Measurements from ENCODE around the gene PTPN6.
A peak's percentile ranks its signal among the peaks of the same experiment; 100 is the strongest.
"Not testable (repeated sequence)": the region's sequence is repeated elsewhere in the genome, so short reads cannot be mapped to it uniquely, and the experiment has no call there.

PTPN6 gene

DNA sequence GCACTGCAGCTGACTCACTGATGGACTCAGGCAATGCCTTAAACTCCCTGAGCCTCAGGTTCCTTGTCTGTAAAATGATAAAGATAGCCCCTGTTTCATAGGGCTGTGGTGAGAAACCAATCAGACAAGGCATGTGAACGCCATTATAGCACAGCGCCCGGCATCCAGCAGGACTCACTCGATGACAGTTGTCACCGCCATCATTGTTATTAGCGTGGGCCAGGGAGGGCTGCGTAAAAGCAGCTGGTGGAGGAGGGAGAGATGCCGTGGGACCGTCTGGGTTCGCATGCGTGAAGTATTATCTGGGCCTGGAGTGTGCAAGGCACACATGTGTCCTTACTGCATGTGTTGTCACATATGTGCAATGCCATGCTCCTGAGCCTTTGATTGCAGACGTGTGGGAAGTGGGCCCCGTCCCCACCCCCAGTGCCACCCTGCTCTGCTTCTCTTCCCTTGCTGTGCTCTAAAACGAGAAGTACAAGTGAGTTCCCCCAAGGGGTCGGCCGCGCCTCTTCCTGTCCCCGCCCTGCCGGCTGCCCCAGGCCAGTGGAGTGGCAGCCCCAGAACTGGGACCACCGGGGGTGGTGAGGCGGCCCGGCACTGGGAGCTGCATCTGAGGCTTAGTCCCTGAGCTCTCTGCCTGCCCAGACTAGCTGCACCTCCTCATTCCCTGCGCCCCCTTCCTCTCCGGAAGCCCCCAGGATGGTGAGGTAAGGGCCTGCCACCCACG, at the start of gene PTPN6:
Gene PTPN6, plus strand, starts transcription at position 546 of the 730 bp plus-strand sequence. Its CDS starts 157 bp downstream, at position 703.
- H3K79me2 ChIP-seq (ENCODE audit: control insufficient read depth, insufficient read depth, low read length, unreplicated experiment): peaks cover under 1% of the 10 kb centered on the region

GRCh38 chr12:6902448-6902847, 48.7 kb upstream of the PTPN6 start:
- no peak overlapping the region for H3K27ac ChIP-seq (ENCODE audit: low read depth, low read length)
- H2AFZ ChIP-seq (ENCODE audit: low read length, unreplicated experiment): no peak overlapping the region
- peaks cover 6% of the 10 kb centered on the region; the same call in 1 of the 2 replicates for H3K36me3 ChIP-seq (ENCODE audit: insufficient read depth, low read length)
- no peaks in the 10 kb centered on the region for H3K27me3 ChIP-seq (ENCODE audit: insufficient read depth, low read length)
- H3K79me2 ChIP-seq (ENCODE audit: control insufficient read depth, insufficient read depth, low read length, unreplicated experiment): no peaks in the 10 kb centered on the region
- H3K4me3 ChIP-seq (ENCODE audit: low read depth, low read length): no peak overlapping the region
- peaks cover 12% of the 10 kb centered on the region for H3K4me1 ChIP-seq (ENCODE audit: control insufficient read depth, insufficient read depth, low read length, unreplicated experiment)

More for the DNA sequence above, at the start of gene PTPN6:
- Histone ChIP-seq H3K27me3 (ENCODE audit: insufficient read depth, low read length) (no peaks in the 10 kb centered on the region), H3K4me1 (ENCODE audit: control insufficient read depth, insufficient read depth, low read length, unreplicated experiment) (peaks cover under 1% of the 10 kb centered on the region), H2AFZ (ENCODE audit: low read length, unreplicated experiment) (no peak within 1 kb of the TSS), H3K36me3 (ENCODE audit: insufficient read depth, low read length) (no peaks in the 10 kb centered on the region), H3K27ac (ENCODE audit: low read depth, low read length) (no peak within 1 kb of the TSS), H3K4me3 (ENCODE audit: low read depth, low read length) (no peak within 1 kb of the TSS)

GRCh38 chr12:6903722-6904121, 47.4 kb upstream of the PTPN6 start:
- H3K79me2 ChIP-seq (ENCODE audit: control insufficient read depth, insufficient read depth, low read length, unreplicated experiment): no peaks in the 10 kb centered on the region
- H3K4me3 ChIP-seq (ENCODE audit: low read depth, low read length): no peak overlapping the region
- peaks cover 12% of the 10 kb centered on the region for H3K4me1 ChIP-seq (ENCODE audit: control insufficient read depth, insufficient read depth, low read length, unreplicated experiment)
- peaks cover 6% of the 10 kb centered on the region; the same call in 1 of the 2 replicates for H3K36me3 ChIP-seq (ENCODE audit: insufficient read depth, low read length)
- no peaks in the 10 kb centered on the region for H3K27me3 ChIP-seq (ENCODE audit: insufficient read depth, low read length)
- H2AFZ ChIP-seq (ENCODE audit: low read length, unreplicated experiment): peak overlapping the region; percentile 88
- H3K27ac ChIP-seq (ENCODE audit: low read depth, low read length): no peak overlapping the region

- Histone ChIP-seq H3K79me2 (ENCODE audit: control insufficient read depth, insufficient read depth, low read length, unreplicated experiment) (no peaks in the 10 kb centered on the region), H3K36me3 (ENCODE audit: insufficient read depth, low read length) (peaks cover 6% of the 10 kb centered on the region; the same call in 1 of the 2 replicates), H3K27me3 (ENCODE audit: insufficient read depth, low read length) (no peaks in the 10 kb centered on the region), H3K4me3 (ENCODE audit: low read depth, low read length) (peak within 1 kb of the TSS; percentile 81), H2AFZ (ENCODE audit: low read length, unreplicated experiment) (peak within 1 kb of the TSS; percentile 94), H3K4me1 (ENCODE audit: control insufficient read depth, insufficient read depth, low read length, unreplicated experiment) (peaks cover 12% of the 10 kb centered on the region), H3K27ac (ENCODE audit: low read depth, low read length) (peak within 1 kb of the TSS; percentile 56)
These were observed 46.6 kb upstream of the PTPN6 start, which contains the start of gene LRRC23 for GRCh38 chr12:6904280-6905276. Gene LRRC23, plus strand, starts transcription at chr12:6904822. Its CDS starts 812 bp downstream, at chr12:6905634.

DNA sequence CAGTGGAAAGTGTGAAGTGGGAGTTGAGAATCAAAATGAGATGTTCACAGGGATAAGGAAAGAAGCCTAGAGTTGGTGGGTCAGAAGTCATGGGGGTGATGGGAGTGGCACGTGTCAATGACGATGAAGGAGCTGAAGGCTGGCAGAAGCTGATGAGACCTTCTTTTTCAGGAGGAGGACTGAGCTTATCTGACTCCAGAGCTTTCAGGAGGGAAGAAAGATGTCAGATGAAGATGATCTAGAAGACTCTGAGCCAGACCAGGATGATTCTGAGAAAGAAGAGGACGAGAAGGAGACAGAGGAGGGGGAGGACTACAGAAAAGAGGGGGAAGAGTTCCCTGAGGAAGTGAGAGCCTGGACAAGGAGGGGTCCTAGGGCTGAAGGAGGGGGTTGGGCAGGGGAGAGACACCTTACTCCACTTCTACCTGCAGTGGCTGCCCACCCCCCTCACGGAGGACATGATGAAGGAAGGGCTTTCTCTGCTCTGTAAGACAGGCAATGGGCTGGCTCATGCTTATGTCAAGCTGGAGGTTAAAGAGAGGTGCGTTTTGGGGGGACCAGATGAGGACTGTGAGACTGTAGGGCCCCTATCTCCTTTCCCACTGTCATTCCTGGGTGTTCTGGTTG, 45.6 kb upstream of the PTPN6 start:
- Histone ChIP-seq H2AFZ (ENCODE audit: low read length, unreplicated experiment) (no peak overlapping the region), H3K4me3 (ENCODE audit: low read depth, low read length) (peak overlapping the region; percentile 81), H3K4me1 (ENCODE audit: control insufficient read depth, insufficient read depth, low read length, unreplicated experiment) (peaks cover 12% of the 10 kb centered on the region), H3K27me3 (ENCODE audit: insufficient read depth, low read length) (no peaks in the 10 kb centered on the region), H3K27ac (ENCODE audit: low read depth, low read length) (peak overlapping the region; percentile 56; the same call in 1 of the 2 replicates), H3K36me3 (ENCODE audit: insufficient read depth, low read length) (peaks cover 6% of the 10 kb centered on the region; the same call in 1 of the 2 replicates), H3K79me2 (ENCODE audit: control insufficient read depth, insufficient read depth, low read length, unreplicated experiment) (no peaks in the 10 kb centered on the region)

- peaks cover 12% of the 10 kb centered on the region for H3K4me1 ChIP-seq (ENCODE audit: control insufficient read depth, insufficient read depth, low read length, unreplicated experiment)
- not testable (repeated sequence) for H3K79me2 ChIP-seq (ENCODE audit: control insufficient read depth, insufficient read depth, low read length, unreplicated experiment); H3K27ac ChIP-seq (ENCODE audit: low read depth, low read length); H3K4me3 ChIP-seq (ENCODE audit: low read depth, low read length); H3K27me3 ChIP-seq (ENCODE audit: insufficient read depth, low read length); H3K36me3 ChIP-seq (ENCODE audit: insufficient read depth, low read length); H2AFZ ChIP-seq (ENCODE audit: low read length, unreplicated experiment)
These were observed 43.0 kb upstream of the PTPN6 start for GRCh38 chr12:6908141-6908540.

GRCh38 chr12:6909421-6910145, 41.6 kb upstream of the PTPN6 start:
- no peaks in the 10 kb centered on the region for H3K27me3 ChIP-seq (ENCODE audit: insufficient read depth, low read length)
- peaks cover 12% of the 10 kb centered on the region for H3K4me1 ChIP-seq (ENCODE audit: control insufficient read depth, insufficient read depth, low read length, unreplicated experiment)
- H2AFZ ChIP-seq (ENCODE audit: low read length, unreplicated experiment): no peak overlapping the region
- no peaks in the 10 kb centered on the region for H3K79me2 ChIP-seq (ENCODE audit: control insufficient read depth, insufficient read depth, low read length, unreplicated experiment)
- H3K36me3 ChIP-seq (ENCODE audit: insufficient read depth, low read length): peaks cover 6% of the 10 kb centered on the region; the same call in 1 of the 2 replicates
- no peak overlapping the region for H3K4me3 ChIP-seq (ENCODE audit: low read depth, low read length)
- no peak overlapping the region for H3K27ac ChIP-seq (ENCODE audit: low read depth, low read length)

DNA sequence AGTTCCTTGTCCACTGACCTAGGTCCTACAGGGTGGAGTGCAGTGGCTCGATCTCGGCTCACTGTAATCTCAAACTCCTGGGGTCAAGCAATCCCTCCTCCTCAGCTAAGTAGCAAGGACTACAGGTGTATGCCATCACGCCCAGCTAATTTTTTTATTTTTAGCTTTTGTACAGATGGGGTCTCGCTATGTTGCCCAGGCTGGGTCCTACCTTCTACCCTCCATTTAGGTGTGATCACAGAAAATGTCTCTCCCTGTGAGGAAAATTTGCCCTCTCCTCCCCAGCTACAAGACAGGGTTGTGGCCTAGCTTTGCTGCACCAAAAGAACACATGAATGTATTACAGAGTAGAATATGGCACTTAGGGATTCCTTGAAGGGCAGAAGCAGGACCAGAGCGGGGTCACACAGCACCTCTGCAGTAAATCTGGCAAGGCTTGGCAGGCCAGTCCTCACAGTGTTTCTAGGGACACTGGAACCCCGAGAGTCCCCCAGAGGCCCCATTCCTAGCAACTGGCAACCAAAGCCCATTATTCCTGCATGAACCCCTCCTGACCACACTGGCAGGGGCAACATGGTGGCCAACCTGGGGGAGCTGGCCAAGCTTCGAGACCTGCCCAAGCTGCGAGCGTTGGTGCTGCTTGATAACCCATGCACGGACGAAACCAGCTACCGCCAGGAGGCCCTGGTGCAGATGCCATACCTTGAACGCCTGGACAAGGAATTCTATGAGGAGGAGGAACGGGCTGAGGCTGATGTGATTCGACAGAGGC, 38.8 kb upstream of the PTPN6 start:
- H2AFZ ChIP-seq (ENCODE audit: low read length, unreplicated experiment): no peak overlapping the region
- H3K36me3 ChIP-seq (ENCODE audit: insufficient read depth, low read length): peaks cover 11% of the 10 kb centered on the region; the same call in 1 of the 2 replicates
- H3K4me3 ChIP-seq (ENCODE audit: low read depth, low read length): no peak overlapping the region
- H3K4me1 ChIP-seq (ENCODE audit: control insufficient read depth, insufficient read depth, low read length, unreplicated experiment): peaks cover 10% of the 10 kb centered on the region
- no peaks in the 10 kb centered on the region for H3K27me3 ChIP-seq (ENCODE audit: insufficient read depth, low read length)
- no peak overlapping the region for H3K27ac ChIP-seq (ENCODE audit: low read depth, low read length)
- peaks cover 15% of the 10 kb centered on the region for H3K79me2 ChIP-seq (ENCODE audit: control insufficient read depth, insufficient read depth, low read length, unreplicated experiment)

DNA sequence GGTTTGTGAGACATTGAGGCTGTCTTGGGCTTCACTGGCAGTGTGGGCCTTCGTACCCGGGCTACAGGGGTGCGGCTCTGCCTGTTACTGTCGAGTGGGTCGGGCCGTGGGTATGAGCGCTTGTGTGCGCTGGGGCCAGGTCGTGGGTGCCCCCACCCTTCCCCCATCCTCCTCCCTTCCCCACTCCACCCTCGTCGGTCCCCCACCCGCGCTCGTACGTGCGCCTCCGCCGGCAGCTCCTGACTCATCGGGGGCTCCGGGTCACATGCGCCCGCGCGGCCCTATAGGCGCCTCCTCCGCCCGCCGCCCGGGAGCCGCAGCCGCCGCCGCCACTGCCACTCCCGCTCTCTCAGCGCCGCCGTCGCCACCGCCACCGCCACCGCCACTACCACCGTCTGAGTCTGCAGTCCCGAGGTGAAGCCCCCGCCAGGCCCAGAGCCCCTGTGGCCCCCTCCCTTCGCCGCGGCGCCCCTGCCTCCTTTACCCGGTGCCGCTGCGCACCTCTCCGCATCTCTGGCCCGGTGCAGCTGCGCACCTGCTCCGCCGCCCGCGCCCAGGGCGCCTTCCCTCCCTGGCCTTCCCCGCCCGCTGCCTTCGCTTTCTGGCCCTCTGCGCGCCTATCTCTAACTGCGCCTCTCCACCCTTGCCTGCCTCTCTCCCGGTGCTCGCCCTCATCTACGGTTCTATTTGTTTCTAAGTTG, 36.8 kb upstream of the PTPN6 start, which contains the start of gene ENO2:
Gene ENO2, plus strand, starts transcription at position 335 of the 701 bp plus-strand sequence. CDS start 1,253 bp downstream, outside the sequence.
- Histone ChIP-seq H3K79me2 (ENCODE audit: control insufficient read depth, insufficient read depth, low read length, unreplicated experiment) (peaks cover 15% of the 10 kb centered on the region), H3K4me3 (ENCODE audit: low read depth, low read length) (peak within 1 kb of the TSS; percentile 90), H2AFZ (ENCODE audit: low read length, unreplicated experiment) (peak within 1 kb of the TSS; percentile 19), H3K36me3 (ENCODE audit: insufficient read depth, low read length) (peaks cover 12% of the 10 kb centered on the region; the same call in 1 of the 2 replicates), H3K27ac (ENCODE audit: low read depth, low read length) (peak within 1 kb of the TSS; percentile 12; the same call in 1 of the 2 replicates), H3K4me1 (ENCODE audit: control insufficient read depth, insufficient read depth, low read length, unreplicated experiment) (peaks cover 10% of the 10 kb centered on the region), H3K27me3 (ENCODE audit: insufficient read depth, low read length) (no peaks in the 10 kb centered on the region)

All from ACC112 (cell line).